HG02884 (cell line): ENCODE measurements around the gene OLIG1.

Experiments
- ATAC-seq: cut with Tn5 transposase; IDR thresholded peaks from one replicate; pipeline ENCODE4 v1.9.1; 2021; ENCODE audit warnings: mild to moderate bottlenecking, moderate library complexity; ENCODE audit not compliant: unreplicated experiment

Gene OLIG1

GRCh38 chr21:33069994-33070743 lies at the start of gene OLIG1:
Gene OLIG1, plus strand, starts transcription at chr21:33070141. Its CDS starts 106 bp downstream, at chr21:33070247.
- ATAC-seq, result no peak

GRCh38 chr21:33020558-33021100 lies 49.3 kb upstream of the OLIG1 start:
- no peak for ATAC-seq

- no peak for ATAC-seq
Measured at GRCh38 chr21:33021150-33021549, 48.8 kb upstream of the OLIG1 start.

- ATAC-seq, result no peak
Measured at GRCh38 chr21:33021667-33022066, 48.3 kb upstream of the OLIG1 start.

GRCh38 chr21:33022489-33022827 lies 47.5 kb upstream of the OLIG1 start:
- ATAC-seq, result no peak

GRCh38 chr21:33022828-33023573 lies 46.9 kb upstream of the OLIG1 start:
- ATAC-seq, result no peak

GRCh38 chr21:33023574-33024200 lies 46.3 kb upstream of the OLIG1 start:
- no peak for ATAC-seq

GRCh38 chr21:33024201-33025103 lies 45.5 kb upstream of the OLIG1 start:
- no peak for ATAC-seq

- ATAC-seq, result no peak
Measured at GRCh38 chr21:33025106-33025488, 44.8 kb upstream of the OLIG1 start.

- ATAC-seq, result no peak
Measured at GRCh38 chr21:33025489-33026442, 44.2 kb upstream of the OLIG1 start, which contains the start of gene OLIG2. Gene OLIG2, plus strand, starts transcription at chr21:33025935. Its CDS starts 928 bp downstream, at chr21:33026863.

GRCh38 chr21:33026443-33026858 lies 43.5 kb upstream of the OLIG1 start:
- ATAC-seq, result no peak

- no peak for ATAC-seq
Measured at GRCh38 chr21:33026878-33027400, 43.0 kb upstream of the OLIG1 start.

GRCh38 chr21:33027401-33028286 lies 42.3 kb upstream of the OLIG1 start:
- ATAC-seq, result no peak

GRCh38 chr21:33028287-33028670 lies 41.7 kb upstream of the OLIG1 start:
- no peak for ATAC-seq

GRCh38 chr21:33028773-33029384 lies 41.1 kb upstream of the OLIG1 start:
- ATAC-seq, result no peak

GRCh38 chr21:33029385-33029921 lies 40.5 kb upstream of the OLIG1 start:
- no peak for ATAC-seq

- ATAC-seq, result no peak
Measured at GRCh38 chr21:33029975-33030461, 39.9 kb upstream of the OLIG1 start.
